SU-DHL-6 (cell line): Measurements from ENCODE around the gene TWSG1.

ENCODE experiments used
- H2AFZ ChIP-seq: fragments of 200-600 bp; sonication (generic); 2 replicates; pipeline ENCODE4 v1.6.1; 2014; ENCODE audit warnings: low read depth, mild to moderate bottlenecking, moderate library complexity, mixed read lengths, antibody characterized with exemption, low read length; ENCODE audit not compliant: severe bottlenecking
- H3F3A ChIP-seq: fragments of 200-600 bp; shearing (Covaris generic); 2 replicates; pipeline ENCODE4 v1.6.0; 2016; ENCODE audit warnings: antibody characterized with exemption, mild to moderate bottlenecking; ENCODE audit not compliant: insufficient read depth
- H3K27ac ChIP-seq: fragments of 200-600 bp; sonication (generic); 2 replicates; pipeline ENCODE4 v1.5.1; 2016; ENCODE audit warnings: low read depth, mild to moderate bottlenecking, low read length, moderate library complexity, mixed read lengths
- H3K27me3 ChIP-seq: fragments of 200-600 bp; sonication (generic), shearing (Covaris generic); 2 replicates; pipeline ENCODE4 v1.6.0; 2014; ENCODE audit warnings: mild to moderate bottlenecking, low read length
- H3K36me3 ChIP-seq: fragments of 200-600 bp; sonication (generic); 2 replicates; pipeline ENCODE4 v1.6.1; 2014; ENCODE audit warnings: mild to moderate bottlenecking, low read length, mixed read lengths
- H3K4me2 ChIP-seq: fragments of 300-600, 200-600 bp; shearing (Covaris generic), sonication (generic); 2 replicates; pipeline ENCODE4 v1.6.0; 2014; ENCODE audit warnings: low read length, low read depth, mild to moderate bottlenecking; ENCODE audit not compliant: poor library complexity, severe bottlenecking
- H3K4me3 ChIP-seq: fragments of 200-600 bp; sonication (generic); 2 replicates; pipeline ENCODE4 v1.5.1; 2014; ENCODE audit warnings: antibody characterized with exemption, low read length, mild to moderate bottlenecking, mixed read lengths; ENCODE audit not compliant: insufficient read depth, poor library complexity, severe bottlenecking
- H3K79me2 ChIP-seq: fragments of 200-600 bp; sonication (generic); 2 replicates; pipeline ENCODE4 v1.6.1; 2014; ENCODE audit warnings: mild to moderate bottlenecking, low read length, moderate library complexity; ENCODE audit not compliant: insufficient read depth
- H3K9ac ChIP-seq: fragments of 200-600 bp; sonication (generic); 2 replicates; pipeline ENCODE4 v1.7.0; 2014; ENCODE audit warnings: mild to moderate bottlenecking, low read length
- H3K9me2 ChIP-seq: fragments of 200-600 bp; sonication (generic); replicated peaks from 2 replicates; pipeline ENCODE4 v1.6.1; 2014; ENCODE audit warnings: low read length; ENCODE audit not compliant: insufficient read depth
- H3K9me3 ChIP-seq: fragments of 200-600 bp; sonication (generic); 2 replicates; pipeline ENCODE4 v1.6.1; 2014; ENCODE audit warnings: low read length, mixed read lengths; ENCODE audit not compliant: insufficient read depth
- H4K20me1 ChIP-seq: fragments of 200-600 bp; sonication (generic); 2 replicates; pipeline ENCODE4 v1.6.1; 2014; ENCODE audit warnings: low read depth, mild to moderate bottlenecking, antibody characterized with exemption, low read length, moderate library complexity, mixed read lengths
- EZH2phosphoT487 ChIP-seq: fragments of 200-600 bp; sonication (generic), shearing (Covaris generic); conservative IDR thresholded peaks from 2 replicates; pipeline ENCODE4 v1.6.1; 2018; ENCODE audit warnings: mild to moderate bottlenecking, antibody characterized with exemption, low read length, moderate library complexity, mixed read lengths
- TF ChIP-seq, protein P1 (sequence below): fragments of 200-600 bp; sonication (generic); IDR thresholded peaks from one replicate; pipeline ENCODE4 v1.5.1; 2017; ENCODE audit warnings: antibody characterized with exemption, mild to moderate bottlenecking, low read length, moderate library complexity; ENCODE audit not compliant: insufficient read depth, poor library complexity, severe bottlenecking

TWSG1 gene

DNA sequence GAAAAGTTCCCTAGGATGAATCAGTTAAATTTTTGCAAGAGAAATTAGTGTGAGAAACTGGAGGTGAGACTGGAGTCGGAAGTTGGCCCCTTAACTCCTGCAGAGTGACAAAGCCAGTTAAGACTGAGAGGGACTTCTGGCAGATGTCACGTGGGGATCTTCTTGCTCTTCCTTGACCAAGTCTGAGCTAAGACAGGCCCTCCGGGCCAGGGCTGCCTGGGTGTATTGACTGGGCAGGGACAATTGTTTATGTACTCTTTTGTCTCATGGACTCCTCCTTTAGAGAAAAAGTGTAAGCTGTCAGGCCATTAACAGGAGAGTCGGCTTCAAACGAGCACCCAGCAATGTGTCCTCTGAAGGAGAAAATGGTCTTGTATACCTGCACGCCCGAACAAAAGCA lies 92.2 kb downstream of the TWSG1 start:
- H2AFZ ChIP-seq = no peak overlapping the region
- H3K9ac ChIP-seq = no peak overlapping the region
- no peak overlapping the region for H3K4me3 ChIP-seq
- H3K9me3 ChIP-seq = no peaks in the 10 kb centered on the region
- H3K27ac ChIP-seq = no peak overlapping the region
- no peaks in the 10 kb centered on the region for H3K27me3 ChIP-seq
- TF ChIP-seq EZH2phosphoT487 = no peak
- TF ChIP-seq, protein P1, sequence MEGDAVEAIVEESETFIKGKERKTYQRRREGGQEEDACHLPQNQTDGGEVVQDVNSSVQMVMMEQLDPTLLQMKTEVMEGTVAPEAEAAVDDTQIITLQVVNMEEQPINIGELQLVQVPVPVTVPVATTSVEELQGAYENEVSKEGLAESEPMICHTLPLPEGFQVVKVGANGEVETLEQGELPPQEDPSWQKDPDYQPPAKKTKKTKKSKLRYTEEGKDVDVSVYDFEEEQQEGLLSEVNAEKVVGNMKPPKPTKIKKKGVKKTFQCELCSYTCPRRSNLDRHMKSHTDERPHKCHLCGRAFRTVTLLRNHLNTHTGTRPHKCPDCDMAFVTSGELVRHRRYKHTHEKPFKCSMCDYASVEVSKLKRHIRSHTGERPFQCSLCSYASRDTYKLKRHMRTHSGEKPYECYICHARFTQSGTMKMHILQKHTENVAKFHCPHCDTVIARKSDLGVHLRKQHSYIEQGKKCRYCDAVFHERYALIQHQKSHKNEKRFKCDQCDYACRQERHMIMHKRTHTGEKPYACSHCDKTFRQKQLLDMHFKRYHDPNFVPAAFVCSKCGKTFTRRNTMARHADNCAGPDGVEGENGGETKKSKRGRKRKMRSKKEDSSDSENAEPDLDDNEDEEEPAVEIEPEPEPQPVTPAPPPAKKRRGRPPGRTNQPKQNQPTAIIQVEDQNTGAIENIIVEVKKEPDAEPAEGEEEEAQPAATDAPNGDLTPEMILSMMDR = no peak
- no peaks in the 10 kb centered on the region for H3K9me2 ChIP-seq
- no peak overlapping the region for H3K4me2 ChIP-seq
- no peaks in the 10 kb centered on the region for H4K20me1 ChIP-seq
- H3F3A ChIP-seq = no peaks in the 10 kb centered on the region
- no peaks in the 10 kb centered on the region for H3K79me2 ChIP-seq
- H3K36me3 ChIP-seq = no peaks in the 10 kb centered on the region

DNA sequence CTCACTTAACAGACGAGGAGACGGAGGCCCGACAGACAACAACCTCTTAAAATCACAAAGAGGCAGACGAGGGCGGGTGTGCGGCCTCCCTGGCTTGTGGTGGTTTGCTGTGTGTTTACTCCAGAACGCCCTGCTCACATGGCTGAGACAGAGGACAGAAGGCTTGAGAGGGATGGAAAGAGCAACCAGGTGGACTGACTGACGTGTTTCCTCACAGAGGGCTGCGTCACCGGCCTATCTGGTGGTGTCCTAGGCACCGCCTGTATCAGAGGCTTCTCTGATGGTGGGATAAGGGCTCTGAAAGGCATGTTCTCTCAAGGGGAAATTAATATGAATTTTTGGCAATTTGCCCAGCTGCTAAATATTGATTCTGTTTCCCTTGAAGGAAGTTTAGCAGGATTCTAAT lies 93.7 kb downstream of the TWSG1 start:
- Histone ChIP-seq H3K27ac (no peak overlapping the region), H3K9me3 (no peaks in the 10 kb centered on the region), H3K36me3 (no peaks in the 10 kb centered on the region), H3K4me3 (no peak overlapping the region), H4K20me1 (no peaks in the 10 kb centered on the region), H3K27me3 (no peaks in the 10 kb centered on the region), H3K79me2 (no peaks in the 10 kb centered on the region), H2AFZ (no peak overlapping the region), H3K4me2 (no peak overlapping the region), H3F3A (no peaks in the 10 kb centered on the region), H3K9me2 (no peaks in the 10 kb centered on the region), H3K9ac (no peak overlapping the region)
- TF ChIP-seq, protein P1 = no peak
- no peak for TF ChIP-seq EZH2phosphoT487

DNA sequence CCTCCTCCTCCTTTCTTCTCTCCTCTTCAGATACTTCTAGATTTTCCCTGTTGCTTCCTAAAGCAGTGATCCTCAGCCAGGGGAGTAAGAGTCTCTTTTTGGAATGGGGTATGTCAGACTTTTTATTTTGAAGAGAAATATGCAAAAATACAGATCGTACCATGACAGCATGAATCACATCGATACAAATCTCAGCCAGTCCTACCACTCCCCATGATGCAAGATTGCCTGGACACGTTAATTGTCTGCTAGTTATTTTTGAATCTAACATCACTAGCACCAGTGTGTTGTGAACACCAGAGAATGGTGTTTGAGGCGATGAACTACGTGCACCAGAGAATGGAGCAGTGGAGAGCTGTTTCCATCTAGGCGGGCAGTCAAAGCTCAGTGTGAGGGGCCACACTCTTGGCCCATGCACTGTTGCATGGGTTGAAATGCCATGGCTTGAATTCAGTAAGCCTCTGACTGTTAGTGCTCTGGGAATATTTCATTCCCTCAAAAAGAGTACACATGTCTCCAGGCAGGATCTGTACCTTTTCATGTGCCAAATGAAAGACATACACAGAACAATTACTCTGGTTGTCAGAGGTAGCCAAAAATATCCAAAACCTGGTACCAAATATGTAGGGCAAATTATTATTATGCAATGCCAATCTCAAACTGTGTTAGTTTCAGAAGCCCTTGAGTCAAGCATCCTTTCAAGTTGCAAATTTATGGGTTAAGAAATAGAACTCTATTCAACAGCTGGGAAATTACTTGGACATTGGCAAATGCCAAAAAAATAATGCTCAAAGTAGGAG lies 94.5 kb downstream of the TWSG1 start:
- Histone ChIP-seq H3K27me3 (no peaks in the 10 kb centered on the region), H3K9me2 (no peaks in the 10 kb centered on the region)

More for the DNA sequence above, 94.5 kb downstream of the TWSG1 start:
- Histone ChIP-seq H3F3A (no peaks in the 10 kb centered on the region), H3K4me2 (no peak overlapping the region), H2AFZ (no peak overlapping the region), H3K79me2 (no peaks in the 10 kb centered on the region), H3K36me3 (no peaks in the 10 kb centered on the region), H4K20me1 (no peaks in the 10 kb centered on the region), H3K9ac (no peak overlapping the region), H3K27ac (no peak overlapping the region), H3K9me3 (no peaks in the 10 kb centered on the region), H3K4me3 (no peak overlapping the region)
- no peak for TF ChIP-seq EZH2phosphoT487
- TF ChIP-seq, protein P1 = no peak
